CD14-positive monocyte (primary cell): ENCODE data around the gene ANXA10. TPM values are rescaled to one million over a fixed set of nuclear protein-coding genes. Genes with fewer than 3 reads are reported as not detected.

Experiments
- DNase-seq, 3 donors: peaks; one replicate each; pipeline ENCODE4 v3.0.0-alpha.2; 2011 to 2022
- H2AFZ ChIP-seq: 2 replicates; pipeline ENCODE4 v1.6.0; 2012; ENCODE audit warnings: mild to moderate bottlenecking, low read depth, low read length, inconsistent platforms; ENCODE audit not compliant: insufficient read depth, poor library complexity, severe bottlenecking
- H3K27ac ChIP-seq, 2 donors: 1 replicate in 1 of 2; 2 replicates in 1 of 2; pipeline ENCODE4 v1.5.1; 2012 to 2013; ENCODE audit warnings: low read length in 2 of 2, control low read depth in 1 of 2, inconsistent platforms in 1 of 2, low read depth in 1 of 2, mild to moderate bottlenecking in 1 of 2
- H3K27me3 ChIP-seq, 2 donors: one replicate each; pipeline versions ENCODE4 v1.6.0 to v1.6.1; 2011 to 2013; ENCODE audit warnings: low read length in 2 of 2; ENCODE audit not compliant: control insufficient read depth in 2 of 2, insufficient read depth in 2 of 2
- H3K36me3 ChIP-seq, 2 donors: replicated peaks in 1 of 2; 1 replicate in 1 of 2; 2 replicates in 1 of 2; pipeline versions ENCODE4 v1.5.1 to v1.6.1; 2012 to 2013; ENCODE audit warnings: low read length in 2 of 2, control low read depth in 1 of 2, inconsistent platforms in 1 of 2, mild to moderate bottlenecking in 1 of 2; ENCODE audit not compliant: insufficient read depth in 2 of 2, control insufficient read depth in 1 of 2
- H3K4me1 ChIP-seq, 2 donors: 1 replicate in 1 of 2; 2 replicates in 1 of 2; pipeline versions ENCODE4 v1.5.1 to v1.6.1; 2012 to 2013; ENCODE audit warnings: low read length in 2 of 2, control low read depth in 1 of 2, inconsistent platforms in 1 of 2, mild to moderate bottlenecking in 1 of 2, moderate library complexity in 1 of 2; ENCODE audit not compliant: insufficient read depth in 2 of 2, control insufficient read depth in 1 of 2
- H3K4me2 ChIP-seq: replicated peaks from 2 replicates; pipeline ENCODE3; 2012; ENCODE audit warnings: low read length, moderate library complexity, mild to moderate bottlenecking; ENCODE audit not compliant: poor library complexity, severe bottlenecking; ENCODE audit errors: extremely low read depth
- H3K4me3 ChIP-seq, 3 experiments: fragments of 200-600 bp in 1 of 3; sonication (generic) in 1 of 3; replicated peaks in 1 of 3; 1 replicate in 2 of 3; 2 replicates in 1 of 3; pipeline ENCODE4 v1.5.1; 2011 to 2013; ENCODE audit warnings: low read length in 3 of 3, mild to moderate bottlenecking in 3 of 3, control low read depth in 2 of 3, low read depth in 2 of 3, inconsistent platforms in 1 of 3, moderate library complexity in 1 of 3
- H3K79me2 ChIP-seq: 2 replicates; pipeline ENCODE4 v1.6.0; 2012; ENCODE audit warnings: mild to moderate bottlenecking, control low read depth, inconsistent platforms, low read length, moderate library complexity; ENCODE audit not compliant: insufficient read depth
- H3K9ac ChIP-seq: 2 replicates; pipeline ENCODE4 v1.6.0; 2017; ENCODE audit warnings: low read length, mild to moderate bottlenecking; ENCODE audit not compliant: insufficient read depth, poor library complexity, severe bottlenecking
- H3K9me3 ChIP-seq, 2 donors: replicated peaks in 1 of 2; 1 replicate in 1 of 2; 2 replicates in 1 of 2; pipeline versions ENCODE4 v1.5.1 to v1.6.1; 2012 to 2013; ENCODE audit warnings: low read length in 2 of 2, control low read depth in 1 of 2; ENCODE audit not compliant: control insufficient read depth in 1 of 2, insufficient read depth in 1 of 2
- H4K20me1 ChIP-seq: 2 replicates; pipeline ENCODE4 v1.6.0; 2012; ENCODE audit warnings: mild to moderate bottlenecking, low read length, control low read depth, moderate library complexity; ENCODE audit not compliant: insufficient read depth
- H3K27ac Mint-ChIP-seq, 7 donors: one replicate each; pipeline ENCODE4 v1.8.0; 2020; ENCODE audit warnings: mild to moderate bottlenecking in 7 of 7, mixed read lengths in 7 of 7, moderate library complexity in 6 of 7, inconsistent platforms in 2 of 7
- H3K27me3 Mint-ChIP-seq, 3 donors: one replicate each; pipeline ENCODE4 v1.8.0; 2021 to 2022; ENCODE audit warnings: low read depth in 3 of 3, mild to moderate bottlenecking in 3 of 3, mixed read lengths in 3 of 3, moderate library complexity in 3 of 3, inconsistent platforms in 1 of 3
- H3K36me3 Mint-ChIP-seq, 2 donors: one replicate each; pipeline ENCODE4 v1.8.0; 2020; ENCODE audit warnings: mixed read lengths in 2 of 2, inconsistent platforms in 1 of 2, mild to moderate bottlenecking in 1 of 2
- H3K4me1 Mint-ChIP-seq: one replicate; pipeline ENCODE4 v1.8.0; 2020; ENCODE audit warnings: mild to moderate bottlenecking, mixed read lengths
- H3K4me3 Mint-ChIP-seq, 2 donors: one replicate each; pipeline ENCODE4 v1.8.0; 2020; ENCODE audit warnings: mild to moderate bottlenecking in 2 of 2, mixed read lengths in 2 of 2, moderate library complexity in 1 of 2
- H3K9me3 Mint-ChIP-seq, 7 donors: one replicate each; pipeline ENCODE4 v1.8.0; 2020 to 2022; ENCODE audit warnings: mixed read lengths in 7 of 7, mild to moderate bottlenecking in 6 of 7, moderate library complexity in 6 of 7, inconsistent platforms in 2 of 7
- WGBS: methylation state at CpG from one replicate; pipeline ENCODE4 v1.1.5; 2013; ENCODE audit warnings: missing lambda C conversion rate; ENCODE audit not compliant: insufficient coverage; 5-methylcytosine and 5-hydroxymethylcytosine counted together
- intact Hi-C, 2 donors: fragments of 100-400 bp; cut with micrococcal nuclease; formaldehyde crosslinking; loops; one replicate each; pipeline versions ENCODE4 v1.15.0 to v1.15.1; 2023
- polyA plus RNA-seq, 3 donors: library from polyadenylated mRNA; depleted of rRNA in 1 of 3; unstranded in 2 of 3; stranded (reverse) in 1 of 3; fragments of 300-500 nt in 2 of 3; fragments of >200 nt in 1 of 3; fragmentation: Illumina TruSeq in 2 of 3; gene quantifications; 1 replicate in 2 of 3; 2 replicates in 1 of 3; pipeline ENCODE4 v1.2.3, GENCODE V29; 2012 to 2021
- TF ChIP-seq, protein P1 (sequence below): fragments of 200-600 bp; IDR thresholded peaks from one replicate; pipeline ENCODE4 v1.8.0; 2022; ENCODE audit warnings: antibody characterized with exemption, mild to moderate bottlenecking

Gene ANXA10
- polyA plus RNA-seq, 3 donors, result not detected

DNA sequence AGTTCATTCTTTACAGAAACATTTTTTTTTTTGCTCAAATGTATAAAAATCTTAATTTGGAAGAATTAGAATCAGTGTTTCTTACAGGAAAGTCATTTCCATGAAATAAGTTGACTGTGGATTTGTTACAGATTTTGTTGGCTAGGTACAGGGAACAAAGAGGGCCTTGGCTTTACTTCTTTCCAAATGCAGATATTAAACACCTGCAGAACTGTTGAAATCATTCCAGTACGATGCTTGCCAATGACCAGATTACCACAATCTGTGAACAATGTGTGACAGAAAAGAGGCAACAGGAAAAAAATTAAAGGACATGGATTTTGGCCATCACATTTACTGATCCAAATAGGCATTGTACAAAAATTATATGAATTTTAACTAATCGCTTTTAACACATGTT is 70.8 kb downstream of the ANXA10 start:
- no peak overlapping the region for H3K4me3 ChIP-seq
- H3K36me3 Mint-ChIP-seq, result no peaks in the 10 kb centered on the region
- peaks cover 0 to 9% (median 2%) of the 10 kb centered on the region in 7 donors for H3K9me3 Mint-ChIP-seq
- no peak overlapping the region for H3K27ac ChIP-seq
- no peaks in the 10 kb centered on the region for H4K20me1 ChIP-seq
- no peaks in the 10 kb centered on the region for H3K27me3 Mint-ChIP-seq
- no peak for DNase-seq
- H3K9ac ChIP-seq, result no peak overlapping the region
- H3K4me2 ChIP-seq, result no peak overlapping the region
- no peaks in the 10 kb centered on the region for H3K4me1 Mint-ChIP-seq
- H3K4me1 ChIP-seq, result no peaks in the 10 kb centered on the region
- no peaks in the 10 kb centered on the region for H3K79me2 ChIP-seq
- intact Hi-C loops, result no loop called here
- H3K27ac Mint-ChIP-seq, result no peak overlapping the region
- H3K36me3 ChIP-seq, result no peaks in the 10 kb centered on the region
- no peaks in the 10 kb centered on the region for H3K27me3 ChIP-seq
- H2AFZ ChIP-seq, result no peak overlapping the region
- no CpG with 5 or more reads among the region's 2 CpGs for WGBS
- TF ChIP-seq, protein P1, sequence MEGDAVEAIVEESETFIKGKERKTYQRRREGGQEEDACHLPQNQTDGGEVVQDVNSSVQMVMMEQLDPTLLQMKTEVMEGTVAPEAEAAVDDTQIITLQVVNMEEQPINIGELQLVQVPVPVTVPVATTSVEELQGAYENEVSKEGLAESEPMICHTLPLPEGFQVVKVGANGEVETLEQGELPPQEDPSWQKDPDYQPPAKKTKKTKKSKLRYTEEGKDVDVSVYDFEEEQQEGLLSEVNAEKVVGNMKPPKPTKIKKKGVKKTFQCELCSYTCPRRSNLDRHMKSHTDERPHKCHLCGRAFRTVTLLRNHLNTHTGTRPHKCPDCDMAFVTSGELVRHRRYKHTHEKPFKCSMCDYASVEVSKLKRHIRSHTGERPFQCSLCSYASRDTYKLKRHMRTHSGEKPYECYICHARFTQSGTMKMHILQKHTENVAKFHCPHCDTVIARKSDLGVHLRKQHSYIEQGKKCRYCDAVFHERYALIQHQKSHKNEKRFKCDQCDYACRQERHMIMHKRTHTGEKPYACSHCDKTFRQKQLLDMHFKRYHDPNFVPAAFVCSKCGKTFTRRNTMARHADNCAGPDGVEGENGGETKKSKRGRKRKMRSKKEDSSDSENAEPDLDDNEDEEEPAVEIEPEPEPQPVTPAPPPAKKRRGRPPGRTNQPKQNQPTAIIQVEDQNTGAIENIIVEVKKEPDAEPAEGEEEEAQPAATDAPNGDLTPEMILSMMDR, result no peak
- no peak overlapping the region for H3K4me3 Mint-ChIP-seq
- no peaks in the 10 kb centered on the region for H3K9me3 ChIP-seq

GRCh38 chr4:168164045-168164444 is 71.7 kb downstream of the ANXA10 start:
- Histone ChIP-seq H4K20me1 (no peaks in the 10 kb centered on the region), H3K27ac (no peak overlapping the region), H3K4me1 (no peaks in the 10 kb centered on the region), H3K27me3 (no peaks in the 10 kb centered on the region), H3K4me3 (no peak overlapping the region), H2AFZ (no peak overlapping the region), H3K79me2 (no peaks in the 10 kb centered on the region), H3K36me3 (no peaks in the 10 kb centered on the region), H3K9me3 (no peaks in the 10 kb centered on the region), H3K4me2 (no peak overlapping the region), H3K9ac (no peak overlapping the region)
- Mint-ChIP-seq H3K4me3 (no peak overlapping the region), H3K36me3 (no peaks in the 10 kb centered on the region), H3K27ac (no peak overlapping the region), H3K4me1 (peaks cover 5% of the 10 kb centered on the region), H3K9me3 (peaks cover 0 to 9% (median 3%) of the 10 kb centered on the region in 7 donors), H3K27me3 (no peaks in the 10 kb centered on the region)
- intact Hi-C loops, result no loop called here
- DNase-seq, result no peak
- TF ChIP-seq, protein P1, result no peak
- WGBS, result no CpG with 5 or more reads among the region's 3 CpGs
